Measurements from ENCODE around the gene DBI.

DNA sequence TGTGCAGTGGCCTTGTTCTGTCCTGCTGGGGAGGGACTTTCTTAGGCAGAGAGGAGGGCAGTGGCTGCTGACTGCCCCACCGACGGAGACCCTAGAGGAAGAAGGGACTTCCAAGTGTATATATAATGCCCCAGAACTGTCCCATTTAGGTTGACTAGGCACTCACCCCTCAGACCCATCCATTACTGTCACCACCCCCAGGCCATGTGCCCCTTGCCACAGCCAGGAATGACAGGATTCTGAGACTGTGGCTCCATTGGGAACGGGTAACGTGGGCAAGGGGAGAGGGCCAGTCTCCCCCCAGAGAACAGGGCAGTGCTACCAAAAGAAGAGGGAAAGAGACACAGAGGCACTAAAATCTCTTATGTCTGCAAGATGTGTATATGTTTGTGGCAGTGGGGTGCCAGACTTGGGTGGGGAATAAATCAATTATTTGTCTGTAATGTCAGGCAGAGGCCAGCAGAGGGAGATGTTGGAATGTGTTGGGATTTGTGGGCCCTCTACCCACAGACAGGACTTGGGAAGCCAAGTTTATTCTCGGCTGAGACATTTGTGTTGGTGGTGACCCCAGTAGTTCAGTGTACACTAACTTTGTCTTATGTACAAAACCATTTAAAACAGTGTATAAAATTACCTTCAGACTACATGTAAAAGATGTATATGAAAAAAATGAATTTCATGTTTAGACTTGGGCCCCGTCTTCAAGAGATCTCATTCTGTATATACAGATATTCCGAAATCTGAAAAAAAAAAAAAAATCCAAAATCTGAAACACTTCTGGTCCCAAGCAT lies 40.8 kb downstream of the DBI start:
- TF ChIP-seq, protein P1, sequence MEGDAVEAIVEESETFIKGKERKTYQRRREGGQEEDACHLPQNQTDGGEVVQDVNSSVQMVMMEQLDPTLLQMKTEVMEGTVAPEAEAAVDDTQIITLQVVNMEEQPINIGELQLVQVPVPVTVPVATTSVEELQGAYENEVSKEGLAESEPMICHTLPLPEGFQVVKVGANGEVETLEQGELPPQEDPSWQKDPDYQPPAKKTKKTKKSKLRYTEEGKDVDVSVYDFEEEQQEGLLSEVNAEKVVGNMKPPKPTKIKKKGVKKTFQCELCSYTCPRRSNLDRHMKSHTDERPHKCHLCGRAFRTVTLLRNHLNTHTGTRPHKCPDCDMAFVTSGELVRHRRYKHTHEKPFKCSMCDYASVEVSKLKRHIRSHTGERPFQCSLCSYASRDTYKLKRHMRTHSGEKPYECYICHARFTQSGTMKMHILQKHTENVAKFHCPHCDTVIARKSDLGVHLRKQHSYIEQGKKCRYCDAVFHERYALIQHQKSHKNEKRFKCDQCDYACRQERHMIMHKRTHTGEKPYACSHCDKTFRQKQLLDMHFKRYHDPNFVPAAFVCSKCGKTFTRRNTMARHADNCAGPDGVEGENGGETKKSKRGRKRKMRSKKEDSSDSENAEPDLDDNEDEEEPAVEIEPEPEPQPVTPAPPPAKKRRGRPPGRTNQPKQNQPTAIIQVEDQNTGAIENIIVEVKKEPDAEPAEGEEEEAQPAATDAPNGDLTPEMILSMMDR (IDR thresholded peaks at IDR 0.05; ENCODE audit: low read length): peak; percentile 78
- TF ChIP-seq EZH2phosphoT487 (IDR thresholded peaks at IDR 0.05; ENCODE audit: low read length): no peak
